H9 (cell line): ENCODE data around the gene CD300LD. TPM values are rescaled to one million over a fixed set of nuclear protein-coding genes. Genes with fewer than 3 reads are reported as not detected.

Experiments used
- DNase-seq: peaks from one replicate; pipeline ENCODE4 v3.0.0-alpha.2; 2017
- H2AFZ ChIP-seq: one replicate; pipeline ENCODE4 v1.6.1; 2013; ENCODE audit warnings: mild to moderate bottlenecking, low read length, control low read depth, moderate library complexity
- H2AK5ac ChIP-seq: 2 replicates; pipeline ENCODE4 v1.6.1; 2013; ENCODE audit warnings: low read length, control low read depth, mixed read lengths; ENCODE audit not compliant: insufficient read length
- H2BK120ac ChIP-seq: one replicate; pipeline ENCODE4 v1.6.1; 2013; ENCODE audit warnings: low read depth, mild to moderate bottlenecking, low read length, control low read depth, inconsistent platforms; ENCODE audit not compliant: poor library complexity, severe bottlenecking
- H2BK12ac ChIP-seq: 2 replicates; pipeline ENCODE4 v1.6.1; 2013; ENCODE audit warnings: low read length, control low read depth, mixed read lengths, low read depth; ENCODE audit not compliant: insufficient read length
- H2BK15ac ChIP-seq: 2 replicates; pipeline ENCODE4 v1.6.1; 2013; ENCODE audit warnings: low read depth, low read length, control low read depth
- H2BK20ac ChIP-seq: one replicate; pipeline ENCODE4 v1.6.1; 2013; ENCODE audit warnings: low read depth, mild to moderate bottlenecking, low read length, control low read depth, inconsistent platforms; ENCODE audit not compliant: poor library complexity, severe bottlenecking
- H2BK5ac ChIP-seq: 2 replicates; pipeline ENCODE4 v1.6.1; 2013; ENCODE audit warnings: low read length, control low read depth, mixed read lengths; ENCODE audit not compliant: insufficient read length
- H3K14ac ChIP-seq: 2 replicates; pipeline ENCODE4 v1.6.1; 2013; ENCODE audit warnings: low read length, control low read depth; ENCODE audit not compliant: insufficient read depth
- H3K18ac ChIP-seq: 2 replicates; pipeline ENCODE4 v1.6.1; 2013; ENCODE audit warnings: low read depth, mild to moderate bottlenecking, mixed read lengths, low read length, control low read depth; ENCODE audit not compliant: insufficient read length
- H3K23ac ChIP-seq: 2 replicates; pipeline ENCODE4 v1.6.1; 2013; ENCODE audit warnings: low read length, control low read depth, mixed read lengths, low read depth; ENCODE audit not compliant: insufficient read length
- H3K23me2 ChIP-seq: 2 replicates; pipeline ENCODE4 v1.6.1; 2013; ENCODE audit warnings: low read depth, mild to moderate bottlenecking, mixed read lengths, low read length, control low read depth; ENCODE audit not compliant: insufficient read length, poor library complexity, severe bottlenecking
- H3K27ac ChIP-seq: 2 replicates; pipeline ENCODE4 v1.5.1; 2013; ENCODE audit warnings: low read length, control low read depth, mixed read lengths, low read depth; ENCODE audit not compliant: insufficient read length
- H3K27me3 ChIP-seq: 2 replicates; pipeline ENCODE4 v1.6.1; 2013; ENCODE audit warnings: low read length, control low read depth, inconsistent platforms; ENCODE audit not compliant: insufficient read depth
- H3K4ac ChIP-seq: 2 replicates; pipeline ENCODE4 v1.6.1; 2013; ENCODE audit warnings: low read depth, mild to moderate bottlenecking, control low read depth, inconsistent platforms, low read length, moderate library complexity
- H3K4me1 ChIP-seq: 2 replicates; pipeline ENCODE4 v1.6.1; 2013; ENCODE audit warnings: low read length, control low read depth, inconsistent platforms; ENCODE audit not compliant: insufficient read depth
- H3K4me2 ChIP-seq: 2 replicates; pipeline ENCODE4 v1.6.1; 2013; ENCODE audit warnings: low read length, control low read depth, mixed read lengths; ENCODE audit not compliant: insufficient read length, insufficient read depth
- H3K56ac ChIP-seq: 2 replicates; pipeline ENCODE4 v1.6.1; 2013; ENCODE audit warnings: low read depth, mild to moderate bottlenecking, mixed read lengths, low read length, control low read depth; ENCODE audit not compliant: insufficient read length
- H3K79me1 ChIP-seq: 2 replicates; pipeline ENCODE4 v1.6.1; 2013; ENCODE audit warnings: low read depth, mild to moderate bottlenecking, moderate library complexity, low read length, control low read depth, inconsistent platforms; ENCODE audit not compliant: insufficient read depth, poor library complexity, severe bottlenecking
- H3K79me2 ChIP-seq: 2 replicates; pipeline ENCODE4 v1.6.1; 2013; ENCODE audit warnings: low read length, control low read depth, inconsistent platforms; ENCODE audit not compliant: insufficient read depth
- H3K9ac ChIP-seq: 2 replicates; pipeline ENCODE4 v1.6.1; 2013; ENCODE audit warnings: low read length, control low read depth, mixed read lengths; ENCODE audit not compliant: insufficient read length; ENCODE audit errors: extremely low read depth
- H3K9me3 ChIP-seq: one replicate; pipeline ENCODE4 v1.6.1; 2013; ENCODE audit warnings: low read depth, low read length, inconsistent platforms; ENCODE audit not compliant: control insufficient read depth
- H3T11ph ChIP-seq: one replicate; pipeline ENCODE4 v1.6.1; 2013; ENCODE audit warnings: mild to moderate bottlenecking, low read length, control low read depth, inconsistent platforms
- H4K20me1 ChIP-seq: one replicate; pipeline ENCODE4 v1.6.1; 2013; ENCODE audit not compliant: control insufficient read depth, insufficient read length, insufficient read depth
- H4K5ac ChIP-seq: 2 replicates; pipeline ENCODE4 v1.6.1; 2013; ENCODE audit warnings: low read depth, mild to moderate bottlenecking, mixed read lengths, low read length, control low read depth; ENCODE audit not compliant: insufficient read length
- H4K8ac ChIP-seq: replicated peaks from 2 replicates; pipeline ENCODE4 v1.6.1; 2013; ENCODE audit warnings: low read length, control low read depth, mixed read lengths, low read depth; ENCODE audit not compliant: insufficient read length
- H4K91ac ChIP-seq: 2 replicates; pipeline ENCODE4 v1.6.1; 2013; ENCODE audit warnings: low read depth, mild to moderate bottlenecking, moderate library complexity, mixed read lengths, low read length, control low read depth; ENCODE audit not compliant: insufficient read length
- H3K27ac Mint-ChIP-seq, 3 experiments: 2 replicates in 2 of 3; 3 replicates in 1 of 3; pipeline ENCODE4 v1.8.0; 2020 to 2021; ENCODE audit warnings: mixed read lengths in 3 of 3, mild to moderate bottlenecking in 1 of 3, moderate library complexity in 1 of 3
- H3K27me3 Mint-ChIP-seq: 2 replicates; pipeline ENCODE4 v1.8.0; 2021; ENCODE audit warnings: low read depth, mild to moderate bottlenecking, moderate library complexity, mixed read lengths
- H3K36me3 Mint-ChIP-seq, 3 experiments: 2 replicates in 2 of 3; 3 replicates in 1 of 3; pipeline ENCODE4 v1.8.0; 2020 to 2021; ENCODE audit warnings: low read depth in 3 of 3, mixed read lengths in 3 of 3; ENCODE audit not compliant: insufficient read depth in 1 of 3
- H3K4me1 Mint-ChIP-seq, 2 experiments: 2 replicates each; pipeline ENCODE4 v1.8.0; 2020; ENCODE audit warnings: mixed read lengths in 2 of 2
- H3K4me3 Mint-ChIP-seq, 2 experiments: 2 replicates in 1 of 2; 3 replicates in 1 of 2; pipeline ENCODE4 v1.8.0; 2020 to 2021; ENCODE audit warnings: mild to moderate bottlenecking in 2 of 2, mixed read lengths in 2 of 2, moderate library complexity in 1 of 2
- H3K9me3 Mint-ChIP-seq, 2 experiments: 2 replicates in 1 of 2; 3 replicates in 1 of 2; pipeline ENCODE4 v1.8.0; 2020; ENCODE audit warnings: mild to moderate bottlenecking in 2 of 2, mixed read lengths in 2 of 2, moderate library complexity in 1 of 2
- WGBS: extraction: QIAGEN DNeasy Blood & Tissue Kit; methylation state at CpG from one replicate; pipeline ENCODE4 v1.1.7; 2013; ENCODE audit warnings: missing lambda C conversion rate, low lambda C conversion rate, mixed read lengths; ENCODE audit not compliant: insufficient read length; ENCODE audit errors: extremely low coverage; 5-methylcytosine and 5-hydroxymethylcytosine counted together
- total RNA-seq: library from RNA; stranded (reverse); gene quantifications from 2 replicates; pipeline ENCODE4 v1.2.1, GENCODE V29; 2021
- TF ChIP-seq, protein P1 (sequence below): fragments of 200-600 bp; sonication (generic); conservative IDR thresholded peaks from 3 replicates; pipeline ENCODE4 v1.8.0; 2021; ENCODE audit warnings: antibody characterized with exemption, mild to moderate bottlenecking

CD300LD gene
- total RNA-seq, 1 experiment from 2014 or later: not detected

DNA sequence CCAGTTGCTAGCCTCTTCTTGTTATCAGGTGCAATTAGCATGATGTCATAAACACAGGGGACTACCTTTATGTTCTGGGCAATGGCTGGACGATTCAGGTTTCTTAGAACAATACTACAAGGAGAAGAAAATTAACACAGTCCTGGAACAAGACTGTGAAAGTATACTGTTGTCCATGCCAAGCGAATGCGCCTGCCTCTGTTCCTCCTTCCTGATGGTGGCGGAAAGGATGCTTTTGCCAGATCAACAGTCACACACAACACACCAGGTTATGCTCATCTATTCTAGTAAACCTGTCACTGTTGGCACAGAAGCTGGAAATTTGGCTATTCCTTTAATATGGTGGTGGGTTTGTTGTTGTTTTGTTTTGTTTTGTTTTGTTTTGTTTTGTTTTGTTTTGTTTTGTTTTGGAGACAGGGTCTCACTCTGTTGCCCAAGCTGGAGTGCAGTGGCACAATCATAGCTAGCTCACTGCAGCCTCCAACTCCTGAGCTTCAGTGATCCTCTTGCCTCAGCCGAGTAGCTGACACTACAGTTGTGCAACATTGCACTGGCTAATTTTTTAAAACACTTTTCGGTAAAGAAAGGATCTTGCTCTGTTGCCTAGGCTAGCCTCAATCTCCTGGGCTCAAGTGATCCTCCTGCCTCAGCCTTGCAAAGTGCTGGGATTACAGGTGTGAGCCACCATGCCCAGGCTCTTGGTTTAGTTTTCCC is 3.1 kb upstream of the CD300LD start:
- Histone ChIP-seq H2BK120ac (no peak overlapping the region), H3K9me3 (no peaks in the 10 kb centered on the region), H2BK12ac (no peak overlapping the region), H3K4ac (no peak overlapping the region), H3K23ac (no peak overlapping the region), H3K9ac (no peak overlapping the region), H2AK5ac (no peak overlapping the region), H3K79me1 (no peaks in the 10 kb centered on the region), H3K4me2 (no peak overlapping the region), H3K27me3 (no peaks in the 10 kb centered on the region), H4K5ac (no peak overlapping the region), H3K23me2 (no peaks in the 10 kb centered on the region), H4K8ac (no peak overlapping the region), H3K18ac (no peak overlapping the region), H3K79me2 (no peaks in the 10 kb centered on the region), H2BK15ac (no peak overlapping the region), H3K4me1 (no peaks in the 10 kb centered on the region), H2BK5ac (no peak overlapping the region), H3K27ac (no peak overlapping the region), H3K56ac (no peak overlapping the region), H3T11ph (no peak overlapping the region), H4K20me1 (no peaks in the 10 kb centered on the region), H2AFZ (no peak overlapping the region), H3K14ac (no peak overlapping the region), H2BK20ac (no peak overlapping the region), H4K91ac (no peak overlapping the region)
- TF ChIP-seq, protein P1, sequence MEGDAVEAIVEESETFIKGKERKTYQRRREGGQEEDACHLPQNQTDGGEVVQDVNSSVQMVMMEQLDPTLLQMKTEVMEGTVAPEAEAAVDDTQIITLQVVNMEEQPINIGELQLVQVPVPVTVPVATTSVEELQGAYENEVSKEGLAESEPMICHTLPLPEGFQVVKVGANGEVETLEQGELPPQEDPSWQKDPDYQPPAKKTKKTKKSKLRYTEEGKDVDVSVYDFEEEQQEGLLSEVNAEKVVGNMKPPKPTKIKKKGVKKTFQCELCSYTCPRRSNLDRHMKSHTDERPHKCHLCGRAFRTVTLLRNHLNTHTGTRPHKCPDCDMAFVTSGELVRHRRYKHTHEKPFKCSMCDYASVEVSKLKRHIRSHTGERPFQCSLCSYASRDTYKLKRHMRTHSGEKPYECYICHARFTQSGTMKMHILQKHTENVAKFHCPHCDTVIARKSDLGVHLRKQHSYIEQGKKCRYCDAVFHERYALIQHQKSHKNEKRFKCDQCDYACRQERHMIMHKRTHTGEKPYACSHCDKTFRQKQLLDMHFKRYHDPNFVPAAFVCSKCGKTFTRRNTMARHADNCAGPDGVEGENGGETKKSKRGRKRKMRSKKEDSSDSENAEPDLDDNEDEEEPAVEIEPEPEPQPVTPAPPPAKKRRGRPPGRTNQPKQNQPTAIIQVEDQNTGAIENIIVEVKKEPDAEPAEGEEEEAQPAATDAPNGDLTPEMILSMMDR: no peak
- H3K4me1 Mint-ChIP-seq: peaks cover 11 to 12% of the 10 kb centered on the region in 2 experiments
- no peak overlapping the region for H3K4me3 Mint-ChIP-seq
- no peak for DNase-seq
- no peaks in the 10 kb centered on the region for H3K36me3 Mint-ChIP-seq
- H3K27ac Mint-ChIP-seq: no peak overlapping the region
- no CpG with 5 or more reads among the region's 6 CpGs for WGBS
- H3K9me3 Mint-ChIP-seq: no peaks in the 10 kb centered on the region; a peak in 2 of 5 replicates
- peaks cover 51% of the 10 kb centered on the region for H3K27me3 Mint-ChIP-seq
